ENCODE data around the gene LUC7L. TPM values are rescaled to one million over a fixed set of nuclear protein-coding genes. Genes with fewer than 3 reads are reported as not detected.

The LUC7L gene
- total and polyA plus RNA-seq, 10 of the 15 experiments (the other 5 are each of a cell fraction or from before 2014, with no cell fraction given): 2.3 to 59.6 (median 44.1) TPM

DNA sequence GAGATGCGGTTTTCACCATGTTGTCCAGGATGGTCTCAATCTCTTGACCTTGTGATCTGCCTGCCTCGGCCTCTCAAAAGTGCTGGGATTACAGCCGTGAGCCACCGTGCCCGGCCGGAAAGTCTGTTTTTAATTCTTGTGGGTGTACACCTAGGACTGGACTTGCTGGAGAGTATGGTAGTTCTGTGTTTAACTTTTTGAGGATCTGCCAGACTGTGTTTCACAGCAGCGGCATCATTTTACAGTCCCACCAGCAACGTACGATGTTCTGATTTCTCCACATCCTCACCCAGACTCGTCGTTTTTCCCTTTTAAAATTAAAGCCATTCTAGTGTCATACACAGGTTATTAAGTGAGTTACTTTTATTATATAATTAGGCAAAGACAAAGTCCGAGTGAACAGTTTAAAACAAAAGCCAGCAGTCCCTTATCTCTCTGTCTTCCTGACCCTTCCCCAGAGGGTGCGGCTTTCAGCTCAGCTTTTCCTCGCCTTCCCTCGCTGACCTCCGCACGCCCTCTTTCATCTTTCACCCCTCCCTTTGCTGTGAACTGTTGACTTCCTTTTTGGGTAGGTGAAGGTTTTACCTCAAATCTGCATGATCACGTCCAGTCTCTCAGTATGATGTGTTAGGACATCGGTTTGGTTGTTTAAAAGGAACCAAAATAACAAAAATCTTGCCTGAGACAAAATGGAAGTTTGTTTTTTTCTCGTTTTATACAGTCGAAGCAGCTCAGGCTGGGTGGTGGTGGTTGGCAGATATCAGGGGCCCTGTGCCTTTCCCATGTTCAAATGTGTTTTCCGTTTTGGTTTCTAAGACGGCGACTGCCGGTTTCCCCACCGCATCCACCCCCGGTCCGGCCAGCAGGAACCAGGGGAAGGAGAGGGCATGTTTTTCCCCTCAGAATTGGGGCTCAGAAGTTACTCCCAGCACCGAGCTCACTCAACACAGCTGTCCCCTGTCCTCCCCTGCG lies 23.4 kb upstream of the LUC7L start (continued):
- TF ChIP-seq, protein P1, sequence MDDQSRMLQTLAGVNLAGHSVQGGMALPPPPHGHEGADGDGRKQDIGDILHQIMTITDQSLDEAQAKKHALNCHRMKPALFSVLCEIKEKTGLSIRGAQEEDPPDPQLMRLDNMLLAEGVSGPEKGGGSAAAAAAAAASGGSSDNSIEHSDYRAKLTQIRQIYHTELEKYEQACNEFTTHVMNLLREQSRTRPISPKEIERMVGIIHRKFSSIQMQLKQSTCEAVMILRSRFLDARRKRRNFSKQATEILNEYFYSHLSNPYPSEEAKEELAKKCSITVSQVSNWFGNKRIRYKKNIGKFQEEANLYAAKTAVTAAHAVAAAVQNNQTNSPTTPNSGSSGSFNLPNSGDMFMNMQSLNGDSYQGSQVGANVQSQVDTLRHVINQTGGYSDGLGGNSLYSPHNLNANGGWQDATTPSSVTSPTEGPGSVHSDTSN (IDR thresholded peaks at IDR 0.05; ENCODE audit: insufficient replicate concordance, low read depth, low read length): no peak
- TF ChIP-seq MEF2A (IDR thresholded peaks at IDR 0.05; ENCODE audit: insufficient read depth, low read depth, low read length) (no peak), SMARCA5 (IDR thresholded peaks at IDR 0.05) (no peak), SREBF2 (IDR thresholded peaks at IDR 0.05; ENCODE audit: low read length) (no peak), YY1 (IDR thresholded peaks at IDR 0.05; ENCODE audit: low read depth, low read length) (0 out of 2 replicates have a peak, but pooled peaks have one; percentile 19), SMAD1 (IDR thresholded peaks at IDR 0.05; ENCODE audit: low read depth, partially characterized antibody) (no peak), RELA (IDR thresholded peaks at IDR 0.05; ENCODE audit: borderline replicate concordance, partially characterized antibody) (no peak), SMAD5 (IDR thresholded peaks at IDR 0.05; ENCODE audit: low read depth) (no peak), GATAD2B (conservative IDR thresholded peaks at IDR 0.05; ENCODE audit: low read depth) (no peak)
- TF ChIP-seq, protein P2, sequence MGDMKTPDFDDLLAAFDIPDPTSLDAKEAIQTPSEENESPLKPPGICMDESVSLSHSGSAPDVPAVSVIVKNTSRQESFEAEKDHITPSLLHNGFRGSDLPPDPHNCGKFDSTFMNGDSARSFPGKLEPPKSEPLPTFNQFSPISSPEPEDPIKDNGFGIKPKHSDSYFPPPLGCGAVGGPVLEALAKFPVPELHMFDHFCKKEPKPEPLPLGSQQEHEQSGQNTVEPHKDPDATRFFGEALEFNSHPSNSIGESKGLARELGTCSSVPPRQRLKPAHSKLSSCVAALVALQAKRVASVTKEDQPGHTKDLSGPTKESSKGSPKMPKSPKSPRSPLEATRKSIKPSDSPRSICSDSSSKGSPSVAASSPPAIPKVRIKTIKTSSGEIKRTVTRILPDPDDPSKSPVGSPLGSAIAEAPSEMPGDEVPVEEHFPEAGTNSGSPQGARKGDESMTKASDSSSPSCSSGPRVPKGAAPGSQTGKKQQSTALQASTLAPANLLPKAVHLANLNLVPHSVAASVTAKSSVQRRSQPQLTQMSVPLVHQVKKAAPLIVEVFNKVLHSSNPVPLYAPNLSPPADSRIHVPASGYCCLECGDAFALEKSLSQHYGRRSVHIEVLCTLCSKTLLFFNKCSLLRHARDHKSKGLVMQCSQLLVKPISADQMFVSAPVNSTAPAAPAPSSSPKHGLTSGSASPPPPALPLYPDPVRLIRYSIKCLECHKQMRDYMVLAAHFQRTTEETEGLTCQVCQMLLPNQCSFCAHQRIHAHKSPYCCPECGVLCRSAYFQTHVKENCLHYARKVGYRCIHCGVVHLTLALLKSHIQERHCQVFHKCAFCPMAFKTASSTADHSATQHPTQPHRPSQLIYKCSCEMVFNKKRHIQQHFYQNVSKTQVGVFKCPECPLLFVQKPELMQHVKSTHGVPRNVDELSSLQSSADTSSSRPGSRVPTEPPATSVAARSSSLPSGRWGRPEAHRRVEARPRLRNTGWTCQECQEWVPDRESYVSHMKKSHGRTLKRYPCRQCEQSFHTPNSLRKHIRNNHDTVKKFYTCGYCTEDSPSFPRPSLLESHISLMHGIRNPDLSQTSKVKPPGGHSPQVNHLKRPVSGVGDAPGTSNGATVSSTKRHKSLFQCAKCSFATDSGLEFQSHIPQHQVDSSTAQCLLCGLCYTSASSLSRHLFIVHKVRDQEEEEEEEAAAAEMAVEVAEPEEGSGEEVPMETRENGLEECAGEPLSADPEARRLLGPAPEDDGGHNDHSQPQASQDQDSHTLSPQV (IDR thresholded peaks at IDR 0.05): no peak
- TF ChIP-seq, protein P3, sequence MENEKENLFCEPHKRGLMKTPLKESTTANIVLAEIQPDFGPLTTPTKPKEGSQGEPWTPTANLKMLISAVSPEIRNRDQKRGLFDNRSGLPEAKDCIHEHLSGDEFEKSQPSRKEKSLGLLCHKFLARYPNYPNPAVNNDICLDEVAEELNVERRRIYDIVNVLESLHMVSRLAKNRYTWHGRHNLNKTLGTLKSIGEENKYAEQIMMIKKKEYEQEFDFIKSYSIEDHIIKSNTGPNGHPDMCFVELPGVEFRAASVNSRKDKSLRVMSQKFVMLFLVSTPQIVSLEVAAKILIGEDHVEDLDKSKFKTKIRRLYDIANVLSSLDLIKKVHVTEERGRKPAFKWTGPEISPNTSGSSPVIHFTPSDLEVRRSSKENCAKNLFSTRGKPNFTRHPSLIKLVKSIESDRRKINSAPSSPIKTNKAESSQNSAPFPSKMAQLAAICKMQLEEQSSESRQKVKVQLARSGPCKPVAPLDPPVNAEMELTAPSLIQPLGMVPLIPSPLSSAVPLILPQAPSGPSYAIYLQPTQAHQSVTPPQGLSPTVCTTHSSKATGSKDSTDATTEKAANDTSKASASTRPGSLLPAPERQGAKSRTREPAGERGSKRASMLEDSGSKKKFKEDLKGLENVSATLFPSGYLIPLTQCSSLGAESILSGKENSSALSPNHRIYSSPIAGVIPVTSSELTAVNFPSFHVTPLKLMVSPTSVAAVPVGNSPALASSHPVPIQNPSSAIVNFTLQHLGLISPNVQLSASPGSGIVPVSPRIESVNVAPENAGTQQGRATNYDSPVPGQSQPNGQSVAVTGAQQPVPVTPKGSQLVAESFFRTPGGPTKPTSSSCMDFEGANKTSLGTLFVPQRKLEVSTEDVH (IDR thresholded peaks at IDR 0.05; ENCODE audit: low read depth, partially characterized antibody): no peak
- TF ChIP-seq, protein P4, sequence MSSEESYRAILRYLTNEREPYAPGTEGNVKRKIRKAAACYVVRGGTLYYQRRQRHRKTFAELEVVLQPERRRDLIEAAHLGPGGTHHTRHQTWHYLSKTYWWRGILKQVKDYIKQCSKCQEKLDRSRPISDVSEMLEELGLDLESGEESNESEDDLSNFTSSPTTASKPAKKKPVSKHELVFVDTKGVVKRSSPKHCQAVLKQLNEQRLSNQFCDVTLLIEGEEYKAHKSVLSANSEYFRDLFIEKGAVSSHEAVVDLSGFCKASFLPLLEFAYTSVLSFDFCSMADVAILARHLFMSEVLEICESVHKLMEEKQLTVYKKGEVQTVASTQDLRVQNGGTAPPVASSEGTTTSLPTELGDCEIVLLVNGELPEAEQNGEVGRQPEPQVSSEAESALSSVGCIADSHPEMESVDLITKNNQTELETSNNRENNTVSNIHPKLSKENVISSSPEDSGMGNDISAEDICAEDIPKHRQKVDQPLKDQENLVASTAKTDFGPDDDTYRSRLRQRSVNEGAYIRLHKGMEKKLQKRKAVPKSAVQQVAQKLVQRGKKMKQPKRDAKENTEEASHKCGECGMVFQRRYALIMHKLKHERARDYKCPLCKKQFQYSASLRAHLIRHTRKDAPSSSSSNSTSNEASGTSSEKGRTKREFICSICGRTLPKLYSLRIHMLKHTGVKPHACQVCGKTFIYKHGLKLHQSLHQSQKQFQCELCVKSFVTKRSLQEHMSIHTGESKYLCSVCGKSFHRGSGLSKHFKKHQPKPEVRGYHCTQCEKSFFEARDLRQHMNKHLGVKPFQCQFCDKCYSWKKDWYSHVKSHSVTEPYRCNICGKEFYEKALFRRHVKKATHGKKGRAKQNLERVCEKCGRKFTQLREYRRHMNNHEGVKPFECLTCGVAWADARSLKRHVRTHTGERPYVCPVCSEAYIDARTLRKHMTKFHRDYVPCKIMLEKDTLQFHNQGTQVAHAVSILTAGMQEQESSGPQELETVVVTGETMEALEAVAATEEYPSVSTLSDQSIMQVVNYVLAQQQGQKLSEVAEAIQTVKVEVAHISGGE (CRISPR knock-in tag; IDR thresholded peaks at IDR 0.05): no peak
- TF ChIP-seq, protein P5, sequence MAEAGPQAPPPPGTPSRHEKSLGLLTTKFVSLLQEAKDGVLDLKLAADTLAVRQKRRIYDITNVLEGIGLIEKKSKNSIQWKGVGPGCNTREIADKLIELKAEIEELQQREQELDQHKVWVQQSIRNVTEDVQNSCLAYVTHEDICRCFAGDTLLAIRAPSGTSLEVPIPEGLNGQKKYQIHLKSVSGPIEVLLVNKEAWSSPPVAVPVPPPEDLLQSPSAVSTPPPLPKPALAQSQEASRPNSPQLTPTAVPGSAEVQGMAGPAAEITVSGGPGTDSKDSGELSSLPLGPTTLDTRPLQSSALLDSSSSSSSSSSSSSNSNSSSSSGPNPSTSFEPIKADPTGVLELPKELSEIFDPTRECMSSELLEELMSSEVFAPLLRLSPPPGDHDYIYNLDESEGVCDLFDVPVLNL (IDR thresholded peaks at IDR 0.05; ENCODE audit: low read depth, low read length): no peak
